HG02938 (cell line): ENCODE results near the gene THADA.
"Not testable (repeated sequence)": the region's sequence is repeated elsewhere in the genome, so short reads cannot be mapped to it uniquely, and the experiment has no call there.

Experiments
- ATAC-seq: cut with Tn5 transposase; IDR thresholded peaks from one replicate; pipeline ENCODE4 v1.9.1; 2021; ENCODE audit warnings: mild to moderate bottlenecking, moderate library complexity; ENCODE audit not compliant: unreplicated experiment

Gene THADA

GRCh38 chr2:43467891-43468290 is 127.9 kb downstream of the THADA start:
- no peak for ATAC-seq

DNA sequence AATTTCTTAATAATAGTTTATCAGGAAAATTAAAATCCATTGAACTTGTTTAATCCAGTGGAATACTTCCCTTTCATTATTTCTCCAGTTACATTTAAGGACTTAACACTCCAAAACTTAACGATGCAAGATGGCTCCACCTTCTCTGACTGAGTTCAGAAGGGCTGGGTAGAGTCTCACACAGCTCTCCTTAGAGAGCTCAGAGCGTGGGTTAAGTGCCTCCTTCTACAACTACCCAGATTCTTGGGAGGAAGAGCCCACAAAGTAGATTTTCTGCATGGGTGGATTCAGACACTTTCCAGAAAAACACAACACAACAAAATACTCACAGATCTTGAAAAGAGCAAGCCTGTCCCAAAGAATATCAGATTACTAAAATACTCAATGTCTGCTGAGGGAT is 130.6 kb downstream of the THADA start:
- ATAC-seq, result no peak

- no peak for ATAC-seq
Measured at GRCh38 chr2:43464590-43464989, 131.2 kb downstream of the THADA start.

DNA sequence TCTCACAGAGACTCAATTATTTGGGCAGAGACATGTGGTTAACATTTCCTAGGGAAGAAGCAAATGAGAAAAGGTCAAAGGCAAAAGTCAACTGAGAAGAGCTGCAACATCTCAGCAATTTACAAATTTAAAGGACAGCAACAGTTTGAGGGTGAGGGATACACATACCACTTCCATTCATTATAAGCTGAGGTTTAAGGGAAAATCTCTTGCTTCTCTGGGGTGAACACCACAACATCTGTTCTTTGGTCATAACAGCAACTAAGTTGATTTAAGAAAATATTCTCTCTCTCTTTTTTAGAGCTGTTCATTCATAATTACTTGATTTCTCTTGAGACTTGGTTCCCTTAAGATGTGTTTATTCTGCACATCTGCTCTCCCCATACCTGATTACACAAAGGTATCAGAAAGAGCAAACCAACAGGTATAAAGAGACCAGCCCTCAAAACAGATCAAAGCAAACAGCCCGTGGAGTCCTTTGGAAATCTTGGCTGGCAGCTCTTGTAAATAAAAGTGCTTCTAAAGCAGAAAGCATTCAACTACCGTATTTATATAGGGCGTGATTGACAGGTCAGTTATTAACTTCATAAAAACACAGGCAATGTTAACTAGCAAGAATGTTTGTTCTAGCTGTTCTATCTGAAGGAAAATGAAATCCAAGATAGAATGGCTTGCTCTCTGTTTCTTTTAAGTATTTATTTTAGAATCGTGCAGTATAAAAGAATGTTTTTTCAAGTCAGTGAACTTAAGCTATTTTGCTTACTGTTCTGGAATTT is 132.8 kb downstream of the THADA start:
- no peak for ATAC-seq

DNA sequence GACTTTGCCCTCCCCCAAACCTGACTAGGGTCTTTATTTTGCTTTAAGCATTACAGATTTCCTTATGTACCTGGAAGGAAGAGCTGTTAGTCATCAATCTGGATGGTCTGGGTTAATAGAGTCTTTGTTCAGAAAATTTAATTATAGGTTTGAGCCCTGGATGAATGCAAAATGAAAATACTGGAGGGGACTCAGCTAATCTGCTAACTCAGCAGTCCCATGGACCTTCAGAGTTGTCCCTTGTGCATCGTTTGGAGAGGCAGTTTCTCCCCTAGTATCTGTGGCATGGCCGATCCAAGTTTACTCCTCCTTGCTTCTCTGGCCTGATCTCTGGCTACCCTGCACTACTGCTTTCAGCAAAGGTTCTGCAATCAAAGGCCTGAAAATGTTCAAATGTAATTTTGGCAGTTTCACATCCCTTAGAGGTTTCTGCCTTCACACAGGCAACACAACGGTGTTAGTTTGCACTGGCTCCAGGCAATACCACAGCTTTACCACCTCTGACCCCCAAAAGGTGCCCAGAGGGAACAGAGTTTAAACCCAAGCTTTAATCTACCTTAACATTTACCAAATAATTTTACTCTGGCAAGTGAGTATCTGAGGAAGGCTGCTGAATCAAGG is 134.3 kb downstream of the THADA start:
- peak; percentile 88 for ATAC-seq

DNA sequence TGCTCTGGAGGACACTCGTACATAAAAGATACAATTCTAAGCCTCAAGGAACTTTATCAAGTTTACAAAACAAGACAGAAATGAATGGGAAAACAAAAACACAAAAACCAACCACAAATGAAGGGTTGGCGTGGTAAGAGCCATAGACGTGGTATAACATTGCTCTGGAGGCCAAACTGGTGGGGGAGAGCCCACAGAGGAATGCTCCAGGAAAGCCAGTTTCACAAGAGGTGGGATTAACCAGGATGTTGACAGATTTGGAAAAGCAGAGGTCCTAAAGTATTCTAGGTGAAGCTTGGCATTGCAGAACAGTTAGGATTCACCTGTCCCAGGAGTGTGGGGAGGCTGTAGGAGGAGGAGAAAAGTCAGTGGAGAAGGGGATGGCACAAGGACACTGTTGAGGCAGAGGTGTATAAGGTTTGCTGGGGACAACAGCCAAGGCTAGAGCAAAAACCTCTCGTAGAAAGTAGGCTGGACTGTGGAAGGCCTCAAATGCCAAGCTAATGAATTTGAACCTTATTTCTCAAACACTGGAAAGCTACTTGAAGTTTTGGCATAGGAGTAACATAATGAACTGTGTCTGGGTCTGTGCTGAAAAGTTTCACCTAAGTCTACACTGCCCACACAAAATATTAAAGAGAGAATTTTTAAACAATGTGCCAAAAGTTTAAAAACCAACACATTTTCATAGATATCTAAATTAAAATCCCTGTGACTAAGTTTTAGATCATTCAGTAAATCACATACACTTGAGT is 135.1 kb downstream of the THADA start:
- no peak for ATAC-seq

- ATAC-seq, result no peak
Measured at GRCh38 chr2:43460174-43460546, 135.7 kb downstream of the THADA start.

DNA sequence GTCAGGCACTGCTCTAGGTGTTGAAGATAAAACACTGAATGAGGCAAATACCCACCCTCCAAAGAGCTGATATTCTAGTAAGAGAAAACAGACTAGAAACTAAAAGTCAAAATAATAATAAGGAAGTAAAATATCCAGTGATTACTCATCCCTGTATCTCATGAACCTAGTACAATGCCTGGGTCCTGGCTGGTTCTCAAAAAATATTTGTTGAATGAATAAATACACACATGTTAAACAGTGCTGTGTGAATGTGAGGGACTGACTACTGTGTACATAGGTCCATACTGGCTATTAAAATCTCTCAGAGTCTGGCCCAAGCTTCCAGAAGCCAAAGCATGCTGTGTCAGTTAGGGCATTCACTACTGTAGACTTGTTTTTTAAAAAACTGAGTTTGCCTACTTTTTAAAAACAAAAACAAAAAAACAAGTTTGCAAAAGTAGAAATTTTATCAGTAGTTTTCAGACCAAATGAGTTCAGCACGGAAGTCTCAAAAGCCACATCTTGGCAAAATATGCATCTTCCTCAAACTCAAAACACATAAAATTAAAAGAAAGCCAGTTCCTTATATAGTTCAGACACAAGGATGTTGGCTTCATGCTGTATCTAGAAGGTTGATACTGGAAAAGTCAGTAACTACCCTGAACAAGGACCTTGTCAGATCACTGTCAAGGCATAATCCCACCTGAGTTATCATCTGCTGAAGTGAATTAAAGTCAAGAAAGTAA is 136.2 kb downstream of the THADA start:
- no peak for ATAC-seq

GRCh38 chr2:43458014-43458628 is 137.7 kb downstream of the THADA start:
- no peak for ATAC-seq

DNA sequence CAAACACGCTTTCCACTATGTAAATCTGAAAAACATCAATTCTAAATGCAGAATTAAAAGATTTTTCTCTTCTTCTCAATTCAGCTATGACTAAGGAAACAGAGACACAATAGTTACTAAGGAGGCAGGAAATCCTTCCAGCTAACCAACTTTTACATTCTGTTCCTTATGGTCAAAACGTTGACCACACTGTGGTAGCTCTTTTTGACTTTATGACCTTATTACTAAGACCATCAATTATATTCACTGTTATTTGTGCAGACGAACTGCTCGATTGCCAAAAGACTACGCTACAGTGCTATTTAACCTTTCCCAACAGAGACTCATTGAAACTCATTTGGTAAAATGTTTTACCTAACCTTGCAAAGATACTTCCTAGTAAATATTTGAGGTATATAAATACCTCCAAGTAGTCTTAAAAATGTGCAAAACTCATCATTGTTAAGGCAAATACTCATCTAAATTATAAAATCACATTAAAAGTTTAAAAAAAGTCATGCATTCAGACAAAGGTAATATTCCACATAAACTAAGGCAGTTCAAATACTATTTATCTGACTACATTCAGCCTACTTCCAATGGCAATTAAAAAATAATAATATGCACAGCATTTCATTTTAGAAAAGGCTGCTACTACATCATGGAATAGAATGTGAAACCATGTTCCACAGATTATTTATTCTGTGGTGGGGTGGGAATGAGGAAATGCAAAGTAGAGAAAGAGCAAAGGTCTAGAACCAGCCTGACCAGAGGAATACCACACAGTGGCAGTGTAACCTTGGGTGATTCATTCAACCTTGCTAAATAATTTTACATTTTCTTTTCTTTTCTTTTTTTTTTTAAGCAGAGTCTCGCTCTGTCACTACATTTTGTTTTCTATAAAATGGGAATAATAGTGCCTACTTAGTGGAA is 139.9 kb downstream of the THADA start:
- ATAC-seq, result no peak

DNA sequence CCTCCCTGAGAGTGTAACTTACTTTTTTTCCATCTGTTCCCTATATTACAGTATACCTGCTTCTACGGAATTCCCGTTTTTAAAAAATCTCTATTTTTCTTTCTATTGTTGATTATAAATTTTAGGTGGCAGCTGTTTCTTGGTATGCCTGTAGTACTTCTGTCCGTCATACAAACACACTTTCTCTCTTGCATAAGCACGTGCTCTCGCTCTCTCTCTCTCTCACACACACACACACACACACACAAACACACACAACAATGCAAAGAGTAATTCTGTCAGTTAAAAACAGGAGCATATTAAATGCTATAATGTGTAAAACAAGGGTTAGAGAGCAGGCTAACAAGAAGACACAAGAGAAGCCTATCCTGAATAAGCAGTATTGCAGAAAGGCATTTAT is 140.5 kb downstream of the THADA start:
- no peak for ATAC-seq

DNA sequence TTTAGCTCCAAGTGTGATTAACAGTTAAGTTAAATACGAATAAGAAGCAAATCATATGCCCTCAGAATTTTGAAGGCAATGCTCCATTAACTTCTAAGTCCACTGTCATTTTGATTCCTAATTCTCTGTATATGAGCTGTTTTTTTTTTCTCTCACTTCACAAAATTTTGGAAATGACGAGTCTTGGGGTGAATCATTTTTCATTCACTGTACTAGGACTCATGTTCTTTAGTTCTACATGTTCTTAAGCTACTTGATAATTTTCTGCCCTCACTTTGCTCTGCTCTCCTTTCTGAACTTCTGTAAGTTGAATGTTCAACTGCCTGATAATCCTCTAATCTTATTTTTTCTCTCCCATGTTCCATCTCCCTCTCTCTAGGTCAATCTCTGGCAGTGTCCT is 141.0 kb downstream of the THADA start:
- ATAC-seq, result no peak

DNA sequence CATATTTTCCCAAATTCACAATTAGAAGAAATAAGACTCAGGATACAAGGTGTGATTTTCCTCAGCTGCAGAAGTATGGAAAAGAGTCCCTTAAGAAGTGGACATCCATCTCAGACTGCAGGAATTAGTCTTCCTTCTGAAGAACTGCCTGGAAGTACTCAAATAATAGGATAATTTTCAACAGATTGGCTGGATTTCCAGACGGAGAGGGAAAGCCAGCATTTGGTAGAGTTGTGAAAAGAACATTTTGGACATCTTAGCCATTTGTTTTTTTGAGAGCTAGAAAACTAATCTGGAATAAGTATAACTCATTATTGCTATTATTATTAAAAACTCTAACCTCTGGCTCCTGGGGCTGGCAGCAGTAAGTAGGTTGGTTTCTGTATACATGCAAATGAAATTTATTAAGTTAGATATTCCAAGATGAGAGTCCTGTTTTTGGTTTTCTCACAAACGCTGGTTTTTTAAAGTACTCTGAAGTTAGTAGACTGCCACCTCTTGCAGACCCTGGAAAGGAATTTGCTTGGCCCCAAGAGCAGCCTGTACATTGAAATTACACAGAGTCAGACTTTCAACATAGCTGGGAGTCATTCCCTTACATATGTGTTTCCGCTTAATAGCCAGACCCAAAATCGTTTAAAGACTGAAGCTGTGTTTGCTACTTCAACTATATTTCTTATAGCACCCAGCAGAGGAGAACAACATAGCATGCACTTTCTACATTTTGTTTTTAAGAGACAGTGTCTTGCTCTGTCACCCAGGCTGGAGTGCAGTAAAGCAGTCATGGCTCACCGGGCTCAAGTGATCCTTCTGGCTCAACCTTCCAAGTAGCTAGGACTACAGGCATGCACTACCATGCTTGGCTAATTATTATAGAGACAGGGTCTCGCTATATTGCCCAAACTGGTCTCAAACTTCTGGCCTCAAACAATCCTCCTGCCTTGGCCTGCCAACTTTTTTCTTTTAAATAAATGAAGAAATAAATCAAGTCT is 142.4 kb downstream of the THADA start:
- ATAC-seq, result no peak

DNA sequence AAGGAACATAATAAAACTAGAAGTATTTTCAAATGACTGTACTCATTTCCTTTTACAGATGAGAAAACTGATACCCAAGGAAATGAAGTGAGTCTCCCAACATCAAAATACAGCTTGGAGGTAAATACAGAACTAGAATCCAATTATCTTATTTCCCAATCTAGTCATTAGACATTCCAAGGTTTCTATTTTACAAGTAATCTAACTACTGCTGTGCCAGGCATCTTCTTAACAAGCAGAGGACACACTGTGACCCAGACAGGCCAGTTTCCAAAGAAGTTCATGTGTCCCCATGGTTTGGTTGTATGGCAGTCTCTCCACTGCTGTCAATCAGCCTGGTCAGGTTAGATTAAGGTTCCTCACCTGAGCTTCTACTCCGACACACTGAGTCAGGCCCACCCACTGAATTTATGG is 143.5 kb downstream of the THADA start:
- ATAC-seq, result no peak

DNA sequence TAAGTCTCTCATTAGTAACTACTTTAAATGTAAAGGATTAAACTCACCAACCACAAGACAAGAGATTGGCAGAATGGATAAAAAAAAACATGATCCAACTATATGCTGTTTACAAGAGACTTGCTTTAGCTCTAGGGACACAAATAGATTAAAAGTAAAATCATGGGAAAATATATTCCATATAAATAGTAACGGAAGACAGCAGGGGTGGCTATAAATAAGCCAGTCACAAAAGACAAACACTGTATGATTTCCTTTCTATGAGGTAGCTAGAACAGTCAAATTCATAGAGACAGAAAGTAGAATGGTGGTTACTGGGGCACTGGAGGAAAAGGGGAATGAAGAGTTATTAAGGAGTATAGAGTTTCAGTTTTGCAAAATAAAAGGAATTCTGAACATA is 145.2 kb downstream of the THADA start:
- ATAC-seq, result no peak

DNA sequence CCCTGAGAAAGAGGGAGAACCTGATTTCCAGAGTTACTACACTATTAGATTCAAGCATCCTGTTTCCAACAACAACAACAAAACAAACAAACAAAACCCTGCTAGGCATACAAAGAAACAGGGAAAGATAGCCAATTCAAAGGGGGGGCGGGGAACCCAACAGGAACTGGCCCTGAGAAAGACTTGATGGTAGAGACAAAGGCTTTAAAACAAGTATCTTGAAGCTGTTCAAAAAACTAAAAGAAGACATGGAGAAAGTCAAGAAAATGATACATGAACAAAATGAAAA is 147.1 kb downstream of the THADA start:
- no peak for ATAC-seq

DNA sequence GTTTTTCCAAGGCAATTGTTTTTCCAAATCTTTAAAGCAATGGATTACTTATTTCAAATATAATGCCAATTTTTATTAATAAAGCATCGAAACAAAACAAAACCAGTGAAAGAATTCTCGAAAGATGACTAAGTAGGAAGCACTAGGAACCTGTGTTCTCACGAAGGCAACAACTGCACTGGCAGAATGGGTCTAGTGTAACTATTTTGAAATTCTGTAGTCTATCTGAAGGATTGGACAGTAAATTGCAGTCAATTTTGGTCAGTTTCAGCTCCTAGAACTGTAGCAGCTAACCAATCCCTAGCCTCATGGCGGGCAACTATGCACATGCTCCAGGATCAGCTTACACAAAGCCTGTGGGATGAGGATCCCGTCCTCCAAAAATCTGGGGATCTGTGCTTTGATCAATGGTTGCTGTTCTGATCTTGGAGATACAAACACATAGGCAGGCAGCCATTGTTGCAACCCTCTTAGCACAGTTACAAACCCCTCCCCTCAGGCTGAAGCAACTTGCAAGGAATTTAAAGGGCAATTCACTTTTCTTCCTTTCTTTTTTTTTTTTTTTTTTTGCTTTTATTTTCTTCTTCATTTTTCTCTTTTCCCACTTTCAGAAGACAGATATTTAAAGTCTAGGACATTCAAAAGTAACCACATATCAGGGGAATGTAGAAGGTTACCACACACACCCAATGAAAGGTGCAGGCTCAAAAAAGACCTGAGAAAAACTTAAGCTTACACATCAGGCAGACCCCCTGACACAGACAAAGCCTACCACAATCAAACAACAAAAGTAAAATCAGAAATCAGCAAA is 147.6 kb downstream of the THADA start:
- no peak for ATAC-seq

GRCh38 chr2:43446755-43447154 is 149.1 kb downstream of the THADA start:
- ATAC-seq, result not testable (repeated sequence)
